Uterus (tissue), 4 donors: Measurements from ENCODE around the gene CDKL4. TPM values are rescaled to one million over a fixed set of nuclear protein-coding genes. Genes with fewer than 3 reads are reported as not detected.

ENCODE experiments used
- DNase-seq, 2 donors: peaks; one replicate each; pipeline ENCODE4 v3.0.0-alpha.2; 2019 to 2020
- H3K27ac ChIP-seq, 2 donors: fragments of 200-600 bp; sonication (generic); 1 replicate in 1 of 2; 2 replicates in 1 of 2; pipeline ENCODE4 v1.5.1; 2016 to 2018
- H3K27me3 ChIP-seq, 2 donors: fragments of 200-600 bp; sonication (generic); one replicate each; pipeline ENCODE4 v1.5.1; 2018 to 2019; ENCODE audit warnings: control low read depth in 1 of 2
- H3K36me3 ChIP-seq, 2 donors: fragments of 200-600 bp; sonication (generic); one replicate each; pipeline ENCODE4 v1.5.1; 2019; ENCODE audit warnings: control low read depth in 1 of 2
- H3K4me1 ChIP-seq, 2 donors: fragments of 200-600 bp; sonication (generic); one replicate each; pipeline ENCODE4 v1.5.1; 2018 to 2019; ENCODE audit warnings: control low read depth in 1 of 2
- H3K4me3 ChIP-seq, 2 donors: fragments of 200-600 bp; sonication (generic); 1 replicate in 1 of 2; 2 replicates in 1 of 2; pipeline ENCODE4 v1.5.1; 2018 to 2019; ENCODE audit warnings: mild to moderate bottlenecking in 1 of 2
- H3K9me3 ChIP-seq, 2 donors: fragments of 200-600 bp; sonication (generic); one replicate each; pipeline ENCODE4 v1.5.1; 2019; ENCODE audit warnings: control low read depth in 1 of 2
- POLR2A ChIP-seq, 2 donors: fragments of 450-650 bp; IDR thresholded peaks; one replicate each; pipeline ENCODE4 v1.6.1; 2016; ENCODE audit warnings: antibody characterized with exemption in 2 of 2, mild to moderate bottlenecking in 1 of 2, moderate library complexity in 1 of 2
- intact Hi-C: fragments of 100-400 bp; cut with DNase I; formaldehyde crosslinking; loops from one replicate; pipeline ENCODE4 v1.15.1; 2023; ENCODE audit warnings: low total_unique reads
- total RNA-seq, 4 donors: library from RNA; depleted of rRNA in 3 of 4; stranded (reverse); fragments of >200 nt in 3 of 4; gene quantifications; one replicate each; pipeline versions ENCODE4 v1.1.0 to v1.2.4, GENCODE V29; 2014 to 2023
- TF ChIP-seq, protein P1 (sequence below), 4 experiments: fragments of 200-600 bp in 2 of 4; fragments of 450-650 bp in 2 of 4; sonication (generic) in 2 of 4; IDR thresholded peaks; one replicate each; pipeline ENCODE4 v1.5.1; 2016 to 2019; ENCODE audit warnings: antibody characterized with exemption in 4 of 4, mild to moderate bottlenecking in 2 of 4, moderate library complexity in 1 of 4
- donor health status: DM: yes; HTN: yes; CAD: no.

The CDKL4 gene
- total RNA-seq, 4 donors from 2014 or later = 0.59 to 3.2 (median 2.1) TPM; not detected in 1

DNA sequence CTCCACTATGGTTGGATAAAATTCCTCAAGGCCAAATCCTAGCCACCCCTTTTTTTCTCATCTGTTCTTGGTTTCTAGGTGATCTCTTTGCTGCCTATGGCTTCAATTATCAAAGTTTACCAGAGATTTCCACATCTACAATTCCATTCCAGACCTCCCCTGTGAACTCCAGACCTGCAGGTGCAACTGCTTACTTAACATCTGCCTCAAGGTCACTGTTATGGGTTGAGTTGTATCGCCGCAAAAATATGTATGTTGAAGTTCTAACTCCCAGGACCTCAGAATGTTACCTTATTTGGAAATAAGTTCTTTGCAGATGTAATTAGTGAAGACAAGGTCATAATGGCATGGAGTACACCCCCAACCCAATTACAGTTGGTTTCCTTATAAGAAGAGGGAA is 62.5 kb downstream of the CDKL4 start:
- Histone ChIP-seq H3K4me1 (no peaks in the 10 kb centered on the region), H3K27ac (no peak overlapping the region), H3K36me3 (no peaks in the 10 kb centered on the region), H3K9me3 (no peaks in the 10 kb centered on the region), H3K4me3 (no peak overlapping the region), H3K27me3 (no peaks in the 10 kb centered on the region)
- TF ChIP-seq, protein P1, sequence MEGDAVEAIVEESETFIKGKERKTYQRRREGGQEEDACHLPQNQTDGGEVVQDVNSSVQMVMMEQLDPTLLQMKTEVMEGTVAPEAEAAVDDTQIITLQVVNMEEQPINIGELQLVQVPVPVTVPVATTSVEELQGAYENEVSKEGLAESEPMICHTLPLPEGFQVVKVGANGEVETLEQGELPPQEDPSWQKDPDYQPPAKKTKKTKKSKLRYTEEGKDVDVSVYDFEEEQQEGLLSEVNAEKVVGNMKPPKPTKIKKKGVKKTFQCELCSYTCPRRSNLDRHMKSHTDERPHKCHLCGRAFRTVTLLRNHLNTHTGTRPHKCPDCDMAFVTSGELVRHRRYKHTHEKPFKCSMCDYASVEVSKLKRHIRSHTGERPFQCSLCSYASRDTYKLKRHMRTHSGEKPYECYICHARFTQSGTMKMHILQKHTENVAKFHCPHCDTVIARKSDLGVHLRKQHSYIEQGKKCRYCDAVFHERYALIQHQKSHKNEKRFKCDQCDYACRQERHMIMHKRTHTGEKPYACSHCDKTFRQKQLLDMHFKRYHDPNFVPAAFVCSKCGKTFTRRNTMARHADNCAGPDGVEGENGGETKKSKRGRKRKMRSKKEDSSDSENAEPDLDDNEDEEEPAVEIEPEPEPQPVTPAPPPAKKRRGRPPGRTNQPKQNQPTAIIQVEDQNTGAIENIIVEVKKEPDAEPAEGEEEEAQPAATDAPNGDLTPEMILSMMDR (IDR thresholded peaks at IDR 0.05) = no peak
- TF ChIP-seq POLR2A (IDR thresholded peaks at IDR 0.05) = no peak
- intact Hi-C loops = no loop called here
- no peak for DNase-seq

DNA sequence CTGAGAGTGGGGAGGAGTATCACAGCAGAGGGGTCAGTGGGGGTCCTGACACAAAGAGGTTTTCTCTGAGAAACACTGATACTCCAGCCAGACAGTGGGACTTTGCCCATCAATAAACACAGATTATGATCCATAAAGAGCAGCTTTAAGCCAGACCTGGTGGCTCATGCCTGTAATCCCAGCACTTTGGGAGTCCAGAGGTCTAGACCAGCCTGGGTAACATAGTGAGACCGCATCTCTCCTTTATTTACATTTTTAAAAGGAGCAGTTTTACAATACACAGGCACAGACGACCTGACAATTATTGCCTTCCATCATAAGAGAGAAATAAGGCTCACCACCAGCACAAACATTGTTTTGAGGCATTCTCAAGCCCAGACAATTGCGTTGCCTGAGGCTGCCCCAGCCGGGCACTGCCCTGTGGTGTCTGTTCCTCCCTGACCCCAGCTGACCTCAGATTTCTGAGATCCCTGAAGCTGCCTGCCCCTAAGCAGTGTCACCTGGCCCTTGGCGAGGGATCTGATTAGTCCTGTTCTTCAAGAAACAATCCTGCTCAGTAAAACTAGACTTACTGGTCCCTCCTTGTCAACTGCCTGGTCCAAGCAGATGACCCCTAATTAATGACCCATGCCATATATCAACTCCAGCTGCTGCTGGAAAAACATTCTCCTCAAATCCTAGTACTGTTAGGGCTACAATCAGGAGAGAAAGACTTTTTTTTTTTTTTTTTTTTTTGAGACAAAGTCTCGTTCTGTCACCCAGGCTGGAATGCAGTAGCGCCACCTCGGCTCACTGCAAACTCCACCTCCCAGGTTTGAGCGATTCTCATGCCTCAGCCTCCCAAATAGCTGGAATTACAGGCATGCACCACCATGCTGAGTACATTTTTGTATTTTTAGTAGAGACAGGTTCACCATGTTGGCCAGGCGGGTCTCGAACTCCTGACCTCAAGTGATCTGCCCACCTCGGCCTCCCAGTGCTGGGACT is 63.5 kb downstream of the CDKL4 start:
- Histone ChIP-seq H3K9me3 (no peaks in the 10 kb centered on the region), H3K4me1 (no peaks in the 10 kb centered on the region), H3K36me3 (no peaks in the 10 kb centered on the region), H3K27ac (no peak overlapping the region), H3K4me3 (no peak overlapping the region), H3K27me3 (no peaks in the 10 kb centered on the region)
- TF ChIP-seq, protein P1 (IDR thresholded peaks at IDR 0.05) = no peak
- TF ChIP-seq POLR2A (IDR thresholded peaks at IDR 0.05) = no peak
- intact Hi-C loops = no loop called here
- DNase-seq = no peak

DNA sequence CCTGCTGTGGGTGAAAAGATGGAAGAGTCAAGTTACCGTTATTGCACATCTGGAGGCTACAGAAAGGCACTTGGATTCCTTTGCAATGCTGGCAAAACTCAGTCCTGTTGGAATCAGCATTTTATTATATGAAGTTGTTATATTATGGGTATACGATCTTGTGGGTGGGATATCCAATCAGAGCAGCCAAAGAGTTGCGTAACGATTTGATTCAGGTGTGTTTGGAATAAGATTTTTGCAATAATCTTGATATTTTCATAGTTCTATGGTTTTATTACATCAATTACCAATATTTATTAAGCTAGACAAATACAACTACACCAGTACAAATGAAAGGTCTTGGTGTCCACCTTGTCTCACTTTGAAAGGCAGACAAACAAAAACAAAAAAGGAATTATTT is 65.0 kb downstream of the CDKL4 start:
- no peak overlapping the region for H3K27ac ChIP-seq
- H3K36me3 ChIP-seq = no peaks in the 10 kb centered on the region
- no peak overlapping the region for H3K4me3 ChIP-seq
- DNase-seq = no peak
- no peaks in the 10 kb centered on the region for H3K27me3 ChIP-seq
- intact Hi-C loops = no loop called here
- no peaks in the 10 kb centered on the region for H3K9me3 ChIP-seq
- no peak for TF ChIP-seq POLR2A (IDR thresholded peaks at IDR 0.05)
- no peaks in the 10 kb centered on the region for H3K4me1 ChIP-seq

DNA sequence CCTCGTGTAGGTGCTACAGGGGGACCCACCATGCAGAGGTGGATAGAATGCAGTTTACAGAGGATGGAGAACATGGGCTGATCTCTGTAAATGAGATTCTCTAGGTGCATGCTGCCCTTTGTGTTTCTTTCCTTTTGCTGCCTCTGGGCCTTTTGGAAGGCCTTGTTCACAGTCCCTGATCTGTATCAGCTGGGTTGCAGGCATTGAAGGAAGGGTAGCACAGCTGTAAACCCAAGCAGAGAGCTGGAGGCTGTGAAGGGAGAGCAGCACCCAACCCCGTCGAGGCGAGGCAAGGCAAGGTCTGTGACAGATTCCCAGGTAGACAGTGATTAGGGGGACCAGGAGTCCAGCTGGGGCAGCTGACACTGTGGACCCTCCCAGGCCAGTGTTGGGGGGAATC is 66.8 kb downstream of the CDKL4 start:
- Histone ChIP-seq H3K4me3 (no peak overlapping the region), H3K27ac (no peak overlapping the region), H3K27me3 (no peaks in the 10 kb centered on the region), H3K4me1 (no peaks in the 10 kb centered on the region), H3K36me3 (no peaks in the 10 kb centered on the region), H3K9me3 (no peaks in the 10 kb centered on the region)
- intact Hi-C loops = no loop called here
- TF ChIP-seq, protein P1 (IDR thresholded peaks at IDR 0.05) = no peak
- no peak for TF ChIP-seq POLR2A (IDR thresholded peaks at IDR 0.05)
- DNase-seq = no peak

DNA sequence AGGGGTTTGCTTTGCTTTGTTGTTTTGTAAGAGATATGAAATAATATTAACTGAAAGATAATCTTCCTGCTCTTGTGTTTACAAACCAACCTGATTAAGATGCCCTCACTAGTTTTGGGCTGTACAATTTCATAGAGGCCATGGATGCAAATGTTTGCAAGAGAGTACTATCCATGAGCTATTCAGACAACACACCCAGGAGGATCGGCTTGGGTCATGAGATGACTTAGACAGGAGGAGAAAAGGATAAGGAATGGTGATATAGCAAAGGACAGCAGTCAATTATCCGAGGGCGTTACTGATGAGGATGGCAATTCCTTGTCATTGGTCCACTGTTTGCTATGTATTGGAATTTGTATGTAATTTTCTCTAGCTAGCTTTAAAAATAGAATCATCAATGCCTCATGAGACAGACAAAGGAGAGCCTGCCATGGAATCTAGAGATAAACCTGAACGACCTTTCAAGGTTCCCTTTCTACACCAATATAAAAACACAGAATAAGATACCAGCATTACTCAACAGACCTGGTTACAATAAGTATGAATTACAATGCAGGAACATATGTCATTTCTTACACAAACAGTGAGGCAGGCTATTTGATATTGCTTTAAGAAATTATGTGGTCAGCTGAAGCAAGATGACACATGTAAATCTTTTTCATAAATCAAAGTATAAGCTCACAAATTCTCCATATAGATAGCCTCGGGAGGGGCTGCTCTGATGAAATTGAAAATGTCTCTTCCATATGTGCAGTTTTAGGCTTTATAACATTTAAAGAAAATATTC is 68.6 kb downstream of the CDKL4 start:
- DNase-seq = no peak
- Histone ChIP-seq H3K27ac (no peak overlapping the region), H3K36me3 (no peaks in the 10 kb centered on the region), H3K27me3 (no peaks in the 10 kb centered on the region), H3K9me3 (no peaks in the 10 kb centered on the region), H3K4me3 (no peak overlapping the region), H3K4me1 (no peaks in the 10 kb centered on the region)
- intact Hi-C loops = no loop called here
- TF ChIP-seq, protein P1 (IDR thresholded peaks at IDR 0.05) = no peak
- no peak for TF ChIP-seq POLR2A (IDR thresholded peaks at IDR 0.05)
